Measurements from ENCODE around the gene SNX5.

GRCh38 chr20:17963114-17963897, 5.3 kb downstream of the SNX5 start:
- TF ChIP-seq POLR2A (IDR thresholded peaks at IDR 0.05) (no peak), CTCF (IDR thresholded peaks at IDR 0.05 in 4 of 5, conservative IDR thresholded peaks at IDR 0.05 in 1 of 5) (no peak)

Measured in gastrocnemius medialis (tissue), 4 donors.